HL-60/S4 treated with phorbol 12-myristate 13-acetate at 8.2 ng/mL for 4 days and 3 days (cell line): Measurements from ENCODE around the gene NXPE3.
"Not testable (repeated sequence)": the region's sequence is repeated elsewhere in the genome, so short reads cannot be mapped to it uniquely, and the experiment has no call there.

Experiments
- in situ Hi-C: fragments of 300-500 bp; cut with MboI; formaldehyde crosslinking; loops from 2 replicates; pipeline ENCODE4 v1.15.0; 2022; ENCODE audit warnings: low sequenced_read_pairs

The NXPE3 gene

DNA sequence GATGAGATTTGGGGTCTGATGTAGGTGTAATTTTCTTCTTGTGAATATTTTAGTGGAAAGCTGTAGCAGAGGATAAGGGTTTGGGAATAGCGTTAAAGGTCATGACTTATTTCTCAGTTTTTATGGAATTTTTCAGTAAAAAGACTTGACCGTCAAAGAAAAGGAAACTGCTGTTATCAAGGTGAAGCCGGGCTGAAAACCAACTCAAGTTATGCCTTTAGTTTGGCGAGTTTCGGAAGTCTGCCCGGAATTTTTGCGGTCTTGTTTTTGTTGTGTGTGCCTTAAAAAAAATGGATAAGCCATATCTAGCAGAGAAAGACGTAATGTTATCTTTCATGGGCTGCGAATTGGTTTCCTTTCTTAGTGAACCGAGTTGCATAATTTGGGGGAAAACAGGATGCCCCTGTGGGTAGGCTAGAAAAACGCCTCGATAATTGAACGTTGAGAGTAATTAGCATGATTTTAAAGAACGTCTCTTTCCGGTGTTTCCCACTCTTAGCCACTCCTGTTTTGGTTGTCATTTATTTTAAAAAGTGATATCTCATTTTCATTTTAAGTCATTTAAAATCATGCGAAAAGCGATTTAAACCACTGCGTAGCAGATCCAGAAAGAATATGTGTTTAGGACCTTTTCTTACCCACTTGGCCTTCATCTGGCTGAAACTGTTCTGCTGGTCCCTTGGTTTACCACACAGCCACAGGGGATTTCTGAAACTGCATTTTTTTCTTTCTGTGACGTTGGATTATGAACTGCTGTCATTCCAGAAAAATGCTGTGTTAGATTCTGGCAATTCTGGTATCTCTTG, 71.4 kb downstream of the NXPE3 start:
- in situ Hi-C loops, result no loop called here

DNA sequence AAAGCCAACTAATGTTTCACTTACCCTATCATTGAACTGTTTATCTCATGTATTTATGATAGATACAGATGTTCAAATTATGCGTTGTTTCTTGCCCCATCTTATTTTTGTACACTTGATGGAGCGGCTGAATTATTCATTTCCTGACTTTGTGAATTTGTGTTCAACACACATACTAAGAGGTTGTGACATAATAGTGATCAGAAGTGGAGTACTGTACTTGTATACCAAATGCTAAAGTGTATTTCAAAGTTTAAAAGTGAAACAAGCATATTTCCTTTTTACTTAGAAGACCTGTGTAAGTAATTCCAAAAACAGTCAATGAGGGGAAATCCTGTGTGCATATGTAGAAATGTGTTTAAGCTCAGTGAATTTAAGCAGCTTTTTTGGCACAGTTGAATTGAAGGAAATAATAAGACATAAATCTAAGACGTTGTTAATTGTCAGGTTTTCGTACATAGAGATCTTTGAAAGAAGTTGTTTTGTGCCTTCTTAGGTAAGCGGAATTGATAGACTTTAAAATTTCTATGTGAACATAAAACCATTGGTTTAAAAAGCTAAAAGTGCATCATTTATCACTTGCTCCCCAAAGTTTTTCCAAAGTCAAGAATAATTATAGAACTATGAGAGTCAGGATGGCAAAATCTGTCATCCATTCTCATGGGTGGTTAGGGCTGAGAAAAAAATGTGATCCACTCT, 72.2 kb downstream of the NXPE3 start:
- in situ Hi-C loops, result no loop called here

- in situ Hi-C loops, result no loop called here
Observed at GRCh38 chr3:101851850-101852714, 73.1 kb downstream of the NXPE3 start.

DNA sequence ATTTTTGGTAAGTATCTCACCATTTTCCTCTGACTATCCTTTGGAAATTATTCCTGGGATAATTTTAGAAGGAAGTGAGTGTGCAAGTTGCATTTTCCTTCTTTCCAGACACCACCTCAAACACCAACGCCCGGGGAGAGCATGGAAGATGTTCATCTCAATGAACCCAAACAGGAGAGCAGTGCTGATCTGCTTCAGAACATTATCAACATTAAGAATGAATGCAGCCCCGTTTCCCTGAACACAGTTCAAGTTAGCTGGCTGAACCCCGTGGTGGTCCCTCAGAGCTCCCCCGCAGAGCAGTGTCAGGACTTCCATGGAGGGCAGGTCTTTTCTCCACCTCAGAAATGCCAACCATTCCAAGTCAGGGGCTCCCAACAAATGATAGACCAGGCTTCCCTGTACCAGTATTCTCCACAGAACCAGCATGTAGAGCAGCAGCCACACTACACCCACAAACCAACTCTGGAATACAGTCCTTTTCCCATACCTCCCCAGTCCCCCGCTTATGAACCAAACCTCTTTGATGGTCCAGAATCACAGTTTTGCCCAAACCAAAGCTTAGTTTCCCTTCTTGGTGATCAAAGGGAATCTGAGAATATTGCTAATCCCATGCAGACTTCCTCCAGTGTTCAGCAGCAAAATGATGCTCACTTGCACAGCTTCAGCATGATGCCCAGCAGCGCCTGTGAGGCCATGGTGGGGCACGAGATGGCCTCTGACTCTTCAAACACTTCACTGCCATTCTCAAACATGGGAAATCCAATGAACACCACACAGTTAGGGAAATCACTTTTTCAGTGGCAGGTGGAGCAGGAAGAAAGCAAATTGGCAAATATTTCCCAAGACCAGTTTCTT, 74.2 kb downstream of the NXPE3 start:
- in situ Hi-C loops, result no loop called here

- in situ Hi-C loops, result no loop called here
Observed at GRCh38 chr3:101853982-101854381, 75.0 kb downstream of the NXPE3 start.

- in situ Hi-C loops, result no loop called here
Observed at GRCh38 chr3:101854608-101855304, 75.7 kb downstream of the NXPE3 start.

DNA sequence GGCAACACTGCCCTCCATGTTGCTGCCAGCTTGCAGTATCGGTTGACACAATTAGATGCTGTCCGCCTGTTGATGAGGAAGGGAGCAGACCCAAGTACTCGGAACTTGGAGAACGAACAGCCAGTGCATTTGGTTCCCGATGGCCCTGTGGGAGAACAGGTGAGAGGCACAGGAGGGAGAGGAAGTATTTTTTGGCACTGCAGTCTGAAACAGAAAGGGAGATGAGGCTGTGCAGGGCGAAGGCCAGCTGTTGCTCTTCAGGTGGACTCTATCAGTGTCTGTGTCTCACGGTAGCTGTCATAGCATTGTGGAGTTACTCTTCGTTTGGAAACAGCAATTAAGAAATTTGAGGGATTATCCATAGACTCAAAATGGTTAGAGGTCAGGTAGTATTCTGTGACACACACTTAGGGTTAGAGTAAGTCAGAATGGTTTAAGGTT, 78.3 kb downstream of the NXPE3 start:
- in situ Hi-C loops, result no loop called here

DNA sequence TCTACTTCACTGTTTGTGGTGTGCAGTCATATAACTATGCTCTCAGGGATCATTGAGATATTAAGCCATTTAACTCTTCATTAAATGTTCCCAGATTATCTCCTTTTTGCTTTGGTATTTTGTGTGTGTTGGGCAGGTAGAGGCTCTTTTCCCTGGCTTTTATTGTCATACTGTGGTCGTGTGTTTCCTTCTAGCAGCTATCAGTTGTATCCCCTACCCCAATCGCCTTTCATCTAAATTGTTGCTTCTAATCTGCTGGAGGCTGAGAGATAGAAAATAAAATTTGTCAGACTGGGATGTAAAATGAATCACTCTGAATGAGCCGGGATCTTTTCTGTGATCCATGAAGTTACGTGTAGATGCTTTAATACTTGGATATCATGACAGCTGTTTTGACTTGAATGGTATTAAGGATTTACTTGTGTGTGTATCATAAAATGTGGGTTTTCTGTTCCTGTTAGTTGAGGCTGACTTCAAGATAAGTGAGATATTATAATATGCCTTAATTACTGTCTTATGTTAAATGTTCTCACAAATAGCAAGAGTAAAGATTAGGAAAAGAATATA, 79.5 kb downstream of the NXPE3 start:
- in situ Hi-C loops, result no loop called here

DNA sequence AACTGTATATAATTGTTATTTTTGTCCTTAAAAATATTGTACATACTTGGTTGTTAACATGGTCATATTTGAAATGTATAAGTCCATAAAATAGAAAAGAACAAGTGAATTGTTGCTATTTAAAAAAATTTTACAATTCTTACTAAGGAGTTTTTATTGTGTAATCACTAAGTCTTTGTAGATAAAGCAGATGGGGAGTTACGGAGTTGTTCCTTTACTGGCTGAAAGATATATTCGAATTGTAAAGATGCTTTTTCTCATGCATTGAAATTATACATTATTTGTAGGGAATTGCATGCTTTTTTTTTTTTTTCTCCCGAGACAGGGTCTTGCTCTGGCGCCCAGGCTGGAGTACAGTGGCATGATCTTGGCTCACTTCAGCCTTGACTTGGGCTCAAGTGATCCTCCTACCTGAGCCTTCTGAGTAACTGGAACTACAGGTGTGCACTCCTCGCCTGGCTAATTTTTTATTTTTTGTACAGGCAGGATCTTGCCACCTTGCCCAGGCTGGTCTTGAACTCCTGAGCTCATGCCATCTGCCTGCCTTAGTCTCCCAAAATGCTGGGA, 81.0 kb downstream of the NXPE3 start:
- in situ Hi-C loops, result no loop called here

GRCh38 chr3:101861212-101861788, 82.3 kb downstream of the NXPE3 start:
- in situ Hi-C loops, result no loop called here

DNA sequence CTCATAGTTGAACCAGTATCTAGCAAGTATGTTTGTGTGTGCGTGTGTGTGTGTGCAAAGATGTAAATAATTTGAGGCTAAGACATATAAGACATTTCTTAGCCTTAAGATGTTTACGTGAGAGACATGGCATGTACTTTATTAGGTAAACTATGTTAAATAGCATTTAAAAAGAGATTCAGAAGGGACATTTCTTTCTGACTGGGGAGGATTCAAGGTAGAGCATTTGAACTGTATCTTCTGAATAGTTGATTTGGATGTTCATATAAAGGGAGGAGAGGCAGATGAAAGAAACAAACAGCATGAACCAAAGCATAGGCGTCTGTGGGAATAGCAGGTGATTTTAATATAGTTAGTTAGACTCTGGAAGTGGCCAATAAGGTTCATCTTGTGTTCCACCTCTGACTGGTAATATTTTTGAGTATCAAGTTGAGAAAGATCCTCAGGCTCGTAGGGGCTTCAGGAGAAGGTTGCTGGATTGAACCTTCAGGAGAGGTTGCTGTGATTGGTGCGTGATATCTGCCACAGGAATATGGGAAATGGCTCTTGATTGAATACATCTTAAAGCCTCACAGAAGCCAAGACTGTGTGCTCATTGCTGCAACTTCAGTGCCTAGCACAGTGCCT, 82.9 kb downstream of the NXPE3 start:
- in situ Hi-C loops, result no loop called here

GRCh38 chr3:101862416-101863165, 83.6 kb downstream of the NXPE3 start:
- in situ Hi-C loops, result no loop called here

DNA sequence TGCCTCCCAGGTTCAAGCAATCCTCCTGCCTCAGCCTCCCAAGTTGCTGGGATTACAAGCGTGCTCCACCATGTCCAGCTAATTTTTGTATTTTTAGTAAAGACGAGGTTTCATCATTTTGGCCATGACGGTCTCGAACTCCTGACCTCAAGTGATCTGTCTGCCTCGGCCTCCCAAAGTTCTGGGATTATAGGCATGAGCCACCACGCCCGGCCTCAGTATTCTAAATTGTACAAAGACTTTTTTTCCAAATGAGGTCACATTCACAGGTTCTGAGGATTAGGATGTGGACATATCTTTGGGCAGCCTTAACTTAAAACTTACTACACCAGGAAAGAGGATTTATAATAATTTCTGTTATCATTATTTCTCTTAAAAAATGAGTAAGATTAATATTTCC, 85.9 kb downstream of the NXPE3 start:
- in situ Hi-C loops, result not testable (repeated sequence)

DNA sequence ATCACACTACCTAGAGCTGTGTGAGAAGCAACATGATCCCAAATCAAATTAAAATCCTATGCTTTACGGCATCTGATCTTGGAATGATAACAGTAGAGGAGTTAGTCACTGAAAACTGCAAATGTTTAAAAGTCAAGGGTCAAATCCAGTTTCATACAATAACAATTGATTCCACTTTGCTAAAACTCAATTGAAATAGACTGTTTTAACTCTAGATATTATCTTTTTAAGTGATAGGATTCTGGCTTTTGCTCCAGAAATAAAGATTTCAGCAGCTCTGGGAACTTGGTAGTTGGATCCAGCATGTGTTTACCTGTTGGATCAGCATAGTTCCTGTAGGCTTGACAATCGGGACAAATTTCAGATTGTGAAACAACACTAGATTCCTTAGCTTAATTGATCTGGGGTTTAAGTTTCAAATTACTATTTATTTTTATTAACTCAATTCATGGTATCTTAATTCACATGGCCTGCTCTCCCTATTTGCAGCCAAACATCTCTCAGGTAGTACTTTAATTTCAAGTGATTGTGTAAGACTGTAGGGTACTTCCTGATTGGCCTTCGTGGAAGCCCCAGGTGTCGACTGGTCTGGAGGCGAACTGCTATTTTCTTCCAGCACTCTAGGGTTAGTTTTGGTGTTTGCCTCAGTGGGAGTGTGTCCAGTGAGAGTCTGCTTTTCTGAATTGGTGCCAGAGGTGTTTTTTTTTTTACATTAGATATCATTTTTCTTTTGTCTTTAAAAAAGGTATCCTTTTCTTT, 86.9 kb downstream of the NXPE3 start:
- in situ Hi-C loops, result no loop called here

GRCh38 chr3:101867511-101867910, 88.5 kb downstream of the NXPE3 start:
- in situ Hi-C loops, result no loop called here

- in situ Hi-C loops, result no loop called here
Observed at GRCh38 chr3:101867996-101868395, 89.0 kb downstream of the NXPE3 start.
